ENCODE results near the gene RAB9B.
A peak's percentile ranks its signal among the peaks of the same experiment; 100 is the strongest.

RAB9B gene

DNA sequence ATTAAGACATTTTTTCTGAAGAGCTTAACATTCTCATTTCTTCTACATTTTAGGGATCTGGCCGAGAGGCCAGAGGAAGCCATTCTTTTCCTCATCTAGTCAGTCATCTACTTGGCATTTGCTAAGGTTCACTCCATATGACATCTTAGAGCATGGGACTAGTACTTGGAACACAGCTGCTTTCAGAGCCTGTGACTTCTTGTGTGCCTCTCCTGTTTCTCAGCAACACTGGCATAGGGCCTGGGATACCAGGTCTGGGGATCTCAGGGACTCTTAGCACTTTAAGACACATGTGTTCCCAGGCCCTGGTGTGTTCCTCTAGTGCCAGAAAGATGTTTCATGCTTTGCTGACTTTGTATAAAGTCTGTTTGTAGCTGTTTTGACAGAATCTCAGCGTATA, 48.1 kb downstream of the RAB9B start:
- Histone ChIP-seq H3K4me3 (no peak overlapping the region), H3K27ac (no peak overlapping the region), H3K9me3 (no peaks in the 10 kb centered on the region), H3K4me1 (peaks cover 0 to 6% (median 0%) of the 10 kb centered on the region in 4 donors), H3K27me3 (no peaks in the 10 kb centered on the region), H3K36me3 (no peaks in the 10 kb centered on the region)
- TF ChIP-seq, protein P1, sequence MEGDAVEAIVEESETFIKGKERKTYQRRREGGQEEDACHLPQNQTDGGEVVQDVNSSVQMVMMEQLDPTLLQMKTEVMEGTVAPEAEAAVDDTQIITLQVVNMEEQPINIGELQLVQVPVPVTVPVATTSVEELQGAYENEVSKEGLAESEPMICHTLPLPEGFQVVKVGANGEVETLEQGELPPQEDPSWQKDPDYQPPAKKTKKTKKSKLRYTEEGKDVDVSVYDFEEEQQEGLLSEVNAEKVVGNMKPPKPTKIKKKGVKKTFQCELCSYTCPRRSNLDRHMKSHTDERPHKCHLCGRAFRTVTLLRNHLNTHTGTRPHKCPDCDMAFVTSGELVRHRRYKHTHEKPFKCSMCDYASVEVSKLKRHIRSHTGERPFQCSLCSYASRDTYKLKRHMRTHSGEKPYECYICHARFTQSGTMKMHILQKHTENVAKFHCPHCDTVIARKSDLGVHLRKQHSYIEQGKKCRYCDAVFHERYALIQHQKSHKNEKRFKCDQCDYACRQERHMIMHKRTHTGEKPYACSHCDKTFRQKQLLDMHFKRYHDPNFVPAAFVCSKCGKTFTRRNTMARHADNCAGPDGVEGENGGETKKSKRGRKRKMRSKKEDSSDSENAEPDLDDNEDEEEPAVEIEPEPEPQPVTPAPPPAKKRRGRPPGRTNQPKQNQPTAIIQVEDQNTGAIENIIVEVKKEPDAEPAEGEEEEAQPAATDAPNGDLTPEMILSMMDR (IDR thresholded peaks at IDR 0.05): no peak
- intact Hi-C loops (cut with DNase I; ENCODE audit: low total_unique reads): no loop called here
- peak; percentile 52 to 61 for DNase-seq

DNA sequence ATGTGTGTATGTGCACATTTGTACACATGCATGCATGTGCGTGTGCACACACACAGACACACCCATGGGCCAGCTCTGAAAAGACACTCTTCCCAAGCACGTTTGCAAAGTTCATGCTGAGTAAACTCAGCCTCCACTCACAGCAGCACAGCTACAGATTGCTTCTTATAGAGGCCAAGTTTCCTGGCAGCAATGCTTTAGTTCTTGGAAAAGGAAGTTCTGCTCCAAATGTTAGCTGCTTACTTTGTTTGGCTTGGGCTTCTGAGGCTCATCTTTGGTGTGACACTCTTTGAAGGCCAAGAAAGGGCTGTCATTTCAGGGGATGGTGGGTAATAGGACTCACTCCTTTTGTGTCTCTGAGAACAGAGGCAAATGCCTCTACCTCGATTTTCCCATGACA, 48.9 kb downstream of the RAB9B start:
- TF ChIP-seq, protein P1 (IDR thresholded peaks at IDR 0.05): no peak
- H3K27me3 ChIP-seq: no peaks in the 10 kb centered on the region
- no peak overlapping the region for H3K4me3 ChIP-seq
- no peak overlapping the region for H3K27ac ChIP-seq
- H3K36me3 ChIP-seq: no peaks in the 10 kb centered on the region
- no peak for DNase-seq
- no peaks in the 10 kb centered on the region for H3K9me3 ChIP-seq
- intact Hi-C loops (cut with DNase I; ENCODE audit: low total_unique reads): no loop called here
- peaks cover 0 to 8% (median 0%) of the 10 kb centered on the region in 4 donors for H3K4me1 ChIP-seq

DNA sequence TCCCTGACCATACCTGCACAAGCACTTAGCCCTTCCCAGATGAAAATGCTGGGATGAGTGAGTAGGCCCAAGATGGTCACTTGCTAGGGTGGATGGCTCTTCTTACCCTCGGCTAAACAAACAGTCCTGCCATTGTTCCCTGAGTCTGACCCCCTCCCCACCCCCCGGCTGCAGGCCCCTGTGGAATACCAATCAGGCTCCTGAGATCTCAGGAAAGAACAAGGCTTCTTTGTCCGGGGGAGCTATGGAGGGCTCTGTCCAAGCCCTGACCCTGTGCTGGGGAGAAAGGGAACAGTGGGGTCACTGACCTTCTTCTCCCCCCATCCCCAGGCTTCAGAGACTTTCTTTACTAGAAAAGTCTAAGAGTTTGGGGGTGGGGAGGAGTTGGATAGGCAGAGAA, 49.4 kb downstream of the RAB9B start:
- intact Hi-C loops (cut with DNase I; ENCODE audit: low total_unique reads): no loop called here
- Histone ChIP-seq H3K27ac (no peak overlapping the region), H3K27me3 (no peaks in the 10 kb centered on the region), H3K9me3 (no peaks in the 10 kb centered on the region), H3K4me1 (peaks cover 0 to 8% (median 0%) of the 10 kb centered on the region in 4 donors), H3K36me3 (no peaks in the 10 kb centered on the region), H3K4me3 (no peak overlapping the region)
- TF ChIP-seq, protein P1 (IDR thresholded peaks at IDR 0.05): no peak
- no peak for DNase-seq

DNA sequence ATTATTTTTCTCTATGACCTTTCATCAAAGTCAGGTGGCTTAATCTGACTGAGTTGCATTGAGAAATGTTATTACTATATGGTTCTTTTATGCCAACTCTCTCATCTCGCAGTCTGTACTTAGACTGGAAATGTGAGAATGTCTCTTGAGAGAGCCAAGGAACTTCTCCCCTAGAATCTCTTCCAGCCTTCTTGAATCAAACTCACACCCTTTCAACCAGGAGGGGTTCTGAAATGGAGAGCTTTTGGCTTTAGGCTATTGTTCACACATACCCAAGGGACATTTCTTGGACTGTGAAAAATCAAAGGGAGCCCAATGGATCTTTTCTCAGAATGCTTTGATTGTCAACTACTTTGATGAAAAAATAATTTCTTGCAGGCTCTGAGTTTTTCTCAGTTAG, 50.4 kb downstream of the RAB9B start:
- no peak overlapping the region for H3K27ac ChIP-seq
- intact Hi-C loops (cut with DNase I; ENCODE audit: low total_unique reads): no loop called here
- TF ChIP-seq, protein P1 (IDR thresholded peaks at IDR 0.05): no peak
- H3K4me1 ChIP-seq: peaks cover 0 to 8% (median 0%) of the 10 kb centered on the region in 4 donors
- no peaks in the 10 kb centered on the region for H3K9me3 ChIP-seq
- H3K4me3 ChIP-seq: no peak overlapping the region
- H3K36me3 ChIP-seq: no peaks in the 10 kb centered on the region
- no peaks in the 10 kb centered on the region for H3K27me3 ChIP-seq
- no peak for DNase-seq

- H3K36me3 ChIP-seq: no peaks in the 10 kb centered on the region
- no peaks in the 10 kb centered on the region for H3K9me3 ChIP-seq
- H3K4me3 ChIP-seq: no peak overlapping the region
- intact Hi-C loops (cut with DNase I; ENCODE audit: low total_unique reads): no loop called here
- H3K27me3 ChIP-seq: no peaks in the 10 kb centered on the region
- H3K27ac ChIP-seq: no peak overlapping the region
- no peak for DNase-seq
- H3K4me1 ChIP-seq: peaks cover 0 to 8% (median 0%) of the 10 kb centered on the region in 4 donors
- TF ChIP-seq, protein P1 (IDR thresholded peaks at IDR 0.05): no peak
Observed at GRCh38 chrX:103781062-103781402, 51.0 kb downstream of the RAB9B start.

Measured in tibial artery (tissue), 4 donors.